Trophoblast cell (in vitro differentiated cells and primary cell): Measurements from ENCODE around the gene PSTPIP1.

ENCODE experiments used
- DNase-seq, 2 donors: peaks; one replicate each; pipeline ENCODE4 v3.0.0-alpha.2; 2016
- H2AFZ ChIP-seq: 2 replicates; pipeline ENCODE4 v1.6.1; 2013; ENCODE audit warnings: low read length, moderate library complexity, mild to moderate bottlenecking; ENCODE audit not compliant: insufficient read depth, poor library complexity
- H2AK5ac ChIP-seq: 2 replicates; pipeline ENCODE4 v1.6.1; 2013; ENCODE audit warnings: mild to moderate bottlenecking, low read length
- H2BK120ac ChIP-seq: 2 replicates; pipeline ENCODE4 v1.6.1; 2013; ENCODE audit warnings: low read length, mild to moderate bottlenecking, moderate library complexity; ENCODE audit not compliant: insufficient read depth, poor library complexity
- H2BK12ac ChIP-seq: 2 replicates; pipeline ENCODE4 v1.6.1; 2013; ENCODE audit warnings: mild to moderate bottlenecking, low read length, moderate library complexity
- H2BK5ac ChIP-seq: 2 replicates; pipeline ENCODE4 v1.6.1; 2013; ENCODE audit warnings: low read length, low read depth, moderate library complexity, mild to moderate bottlenecking; ENCODE audit not compliant: poor library complexity
- H3K14ac ChIP-seq: 2 replicates; pipeline ENCODE4 v1.6.1; 2013; ENCODE audit warnings: mild to moderate bottlenecking, low read length
- H3K18ac ChIP-seq: 2 replicates; pipeline ENCODE4 v1.6.1; 2013; ENCODE audit warnings: mild to moderate bottlenecking, low read length
- H3K23ac ChIP-seq: 2 replicates; pipeline ENCODE4 v1.6.1; 2013; ENCODE audit warnings: low read length
- H3K27ac ChIP-seq: 2 replicates; pipeline ENCODE4 v1.5.1; 2013; ENCODE audit warnings: low read depth, mild to moderate bottlenecking, inconsistent platforms, low read length, moderate library complexity
- H3K27me3 ChIP-seq: 2 replicates; pipeline ENCODE4 v1.6.1; 2013; ENCODE audit warnings: inconsistent platforms, mild to moderate bottlenecking, low read length, moderate library complexity; ENCODE audit not compliant: insufficient read depth
- H3K36me3 ChIP-seq, 2 experiments: 1 replicate in 1 of 2; 2 replicates in 1 of 2; pipeline ENCODE4 v1.6.1; 2013; ENCODE audit warnings: low read length in 2 of 2, mild to moderate bottlenecking in 2 of 2, moderate library complexity in 1 of 2; ENCODE audit not compliant: insufficient read depth in 2 of 2, control insufficient read depth in 1 of 2
- H3K4ac ChIP-seq: 2 replicates; pipeline ENCODE4 v1.6.1; 2013; ENCODE audit warnings: low read depth, mild to moderate bottlenecking, low read length, moderate library complexity
- H3K4me1 ChIP-seq, 2 experiments: 1 replicate in 1 of 2; 2 replicates in 1 of 2; pipeline ENCODE4 v1.6.1; 2013; ENCODE audit warnings: low read length in 2 of 2, mild to moderate bottlenecking in 2 of 2, moderate library complexity in 1 of 2; ENCODE audit not compliant: insufficient read depth in 2 of 2, control insufficient read depth in 1 of 2
- H3K4me2 ChIP-seq: 2 replicates; pipeline ENCODE4 v1.6.1; 2013; ENCODE audit warnings: inconsistent platforms, mild to moderate bottlenecking, low read length, moderate library complexity
- H3K4me3 ChIP-seq: 2 replicates; pipeline ENCODE4 v1.5.1; 2013; ENCODE audit warnings: mild to moderate bottlenecking, low read depth, low read length, inconsistent platforms
- H3K79me1 ChIP-seq: one replicate; pipeline ENCODE4 v1.6.1; 2013; ENCODE audit warnings: low read length
- H3K79me2 ChIP-seq: 2 replicates; pipeline ENCODE4 v1.6.1; 2013; ENCODE audit warnings: low read length, mild to moderate bottlenecking; ENCODE audit not compliant: control insufficient read depth, insufficient read depth, poor library complexity
- H3K9ac ChIP-seq: 2 replicates; pipeline ENCODE4 v1.6.1; 2013; ENCODE audit warnings: mild to moderate bottlenecking, low read length
- H3K9me3 ChIP-seq: 2 replicates; pipeline ENCODE4 v1.6.1; 2013; ENCODE audit warnings: low read depth, mild to moderate bottlenecking, control low read depth, inconsistent platforms, low read length; ENCODE audit not compliant: insufficient read depth
- H4K12ac ChIP-seq: 2 replicates; pipeline ENCODE4 v1.6.1; 2013; ENCODE audit warnings: low read depth, mild to moderate bottlenecking, low read length, moderate library complexity
- H4K8ac ChIP-seq: 2 replicates; pipeline ENCODE4 v1.6.1; 2013; ENCODE audit warnings: low read depth, mild to moderate bottlenecking, low read length, moderate library complexity
- H4K91ac ChIP-seq: one replicate; pipeline ENCODE4 v1.6.1; 2013; ENCODE audit warnings: low read depth, mild to moderate bottlenecking, low read length, moderate library complexity
- WGBS: extraction: QIAGEN DNeasy Blood & Tissue Kit; methylation state at CpG from one replicate; pipeline ENCODE4 v1.1.7; 2013; ENCODE audit warnings: missing lambda C conversion rate; ENCODE audit not compliant: insufficient read length, insufficient coverage; ENCODE audit errors: extremely low coverage; 5-methylcytosine and 5-hydroxymethylcytosine counted together

PSTPIP1 gene

GRCh38 chr15:76994001-76994400 is 925 bp upstream of the PSTPIP1 start:
- DNase-seq, result no peak
- Histone ChIP-seq H3K4me1 (no peaks in the 10 kb centered on the region), H3K18ac (no peak overlapping the region), H2BK120ac (no peak overlapping the region), H2AFZ (no peak overlapping the region), H3K4ac (no peak overlapping the region), H3K9me3 (peaks cover 1% of the 10 kb centered on the region), H4K91ac (no peak overlapping the region), H3K23ac (no peak overlapping the region), H4K8ac (no peak overlapping the region), H3K4me2 (no peak overlapping the region), H2BK5ac (no peak overlapping the region), H3K36me3 (no peaks in the 10 kb centered on the region), H3K27ac (no peak overlapping the region), H3K14ac (no peak overlapping the region), H2AK5ac (no peak overlapping the region), H3K79me2 (no peaks in the 10 kb centered on the region), H2BK12ac (no peak overlapping the region), H3K9ac (no peak overlapping the region), H3K79me1 (no peaks in the 10 kb centered on the region), H4K12ac (no peak overlapping the region), H3K27me3 (no peaks in the 10 kb centered on the region), H3K4me3 (no peak overlapping the region)
- WGBS, result no CpG with 5 or more reads among the region's 8 CpGs

GRCh38 chr15:76994496-76994895 is 430 bp upstream of the PSTPIP1 start:
- H4K12ac ChIP-seq, result no peak overlapping the region
- H3K9me3 ChIP-seq, result peaks cover 1% of the 10 kb centered on the region
- no peak overlapping the region for H2BK5ac ChIP-seq
- H3K4me2 ChIP-seq, result no peak overlapping the region
- no peak overlapping the region for H2BK120ac ChIP-seq
- H3K36me3 ChIP-seq, result no peaks in the 10 kb centered on the region
- no peaks in the 10 kb centered on the region for H3K27me3 ChIP-seq
- H3K23ac ChIP-seq, result no peak overlapping the region
- H3K9ac ChIP-seq, result no peak overlapping the region
- H3K4ac ChIP-seq, result no peak overlapping the region
- H3K79me1 ChIP-seq, result no peaks in the 10 kb centered on the region
- no CpG with 5 or more reads among the region's 6 CpGs for WGBS
- no peaks in the 10 kb centered on the region for H3K79me2 ChIP-seq
- no peak overlapping the region for H3K18ac ChIP-seq
- H2AFZ ChIP-seq, result no peak overlapping the region
- no peak for DNase-seq
- H2AK5ac ChIP-seq, result no peak overlapping the region
- H2BK12ac ChIP-seq, result no peak overlapping the region
- no peaks in the 10 kb centered on the region for H3K4me1 ChIP-seq
- no peak overlapping the region for H3K14ac ChIP-seq
- H3K4me3 ChIP-seq, result no peak overlapping the region
- H3K27ac ChIP-seq, result no peak overlapping the region
- H4K91ac ChIP-seq, result no peak overlapping the region
- no peak overlapping the region for H4K8ac ChIP-seq

- Histone ChIP-seq H3K4me2 (no peak overlapping the region), H4K91ac (no peak overlapping the region), H3K4me1 (no peaks in the 10 kb centered on the region), H3K79me1 (no peaks in the 10 kb centered on the region), H2BK120ac (no peak overlapping the region), H3K4me3 (no peak overlapping the region), H2BK5ac (no peak overlapping the region), H4K8ac (no peak overlapping the region), H3K27me3 (no peaks in the 10 kb centered on the region), H3K18ac (no peak overlapping the region), H3K9me3 (peaks cover 1% of the 10 kb centered on the region), H3K79me2 (no peaks in the 10 kb centered on the region), H4K12ac (no peak overlapping the region), H3K23ac (no peak overlapping the region), H3K36me3 (no peaks in the 10 kb centered on the region), H3K14ac (no peak overlapping the region), H3K27ac (no peak overlapping the region), H2AK5ac (no peak overlapping the region), H2AFZ (no peak overlapping the region), H3K9ac (no peak overlapping the region), H2BK12ac (no peak overlapping the region), H3K4ac (no peak overlapping the region)
- no CpG with 5 or more reads among the region's 9 CpGs for WGBS
- DNase-seq, result no peak
These were observed 1.2 kb downstream of the PSTPIP1 start for GRCh38 chr15:76996076-76996525.

- no CpG with 5 or more reads among the region's 14 CpGs for WGBS
- no peaks in the 10 kb centered on the region for H3K27me3 ChIP-seq
These were observed 1.8 kb downstream of the PSTPIP1 start for GRCh38 chr15:76996526-76997401.

More at GRCh38 chr15:76996526-76997401, 1.8 kb downstream of the PSTPIP1 start:
- Histone ChIP-seq H3K9ac (no peak overlapping the region), H3K79me1 (no peaks in the 10 kb centered on the region), H3K9me3 (peaks cover 1% of the 10 kb centered on the region), H2BK120ac (no peak overlapping the region), H3K36me3 (no peaks in the 10 kb centered on the region), H3K27ac (no peak overlapping the region), H4K12ac (no peak overlapping the region), H3K79me2 (no peaks in the 10 kb centered on the region), H4K91ac (no peak overlapping the region), H3K23ac (no peak overlapping the region), H2BK12ac (no peak overlapping the region), H2BK5ac (no peak overlapping the region), H3K18ac (no peak overlapping the region), H2AFZ (no peak overlapping the region), H2AK5ac (no peak overlapping the region), H3K14ac (no peak overlapping the region), H3K4me1 (no peaks in the 10 kb centered on the region), H3K4ac (no peak overlapping the region), H3K4me3 (no peak overlapping the region), H3K4me2 (no peak overlapping the region), H4K8ac (no peak overlapping the region)
- DNase-seq, result no peak
